RWPE2 (cell line): ENCODE measurements around the gene ABCA5.

Experiments
- ATAC-seq: fragments of 200-7000 bp; cut with Tn5 transposase; 3 replicates; pipeline ENCODE4 v1.9.1; 2021; ENCODE audit warnings: low read depth
- DNase-seq: peaks from one replicate; pipeline ENCODE4 v3.0.0-alpha.2; 2020; ENCODE audit warnings: low spot score
- H3K27ac ChIP-seq: fragments of 450-650 bp; 2 replicates; pipeline ENCODE4 v1.5.1; 2017; ENCODE audit warnings: mild to moderate bottlenecking; ENCODE audit not compliant: poor library complexity, severe bottlenecking
- H3K27me3 ChIP-seq: fragments of 250-450 bp; sonication (Bioruptor Pico); 2 replicates; pipeline ENCODE4 v1.5.1; 2021; ENCODE audit warnings: mild to moderate bottlenecking, moderate library complexity; ENCODE audit not compliant: insufficient read depth, poor library complexity, severe bottlenecking
- H3K36me3 ChIP-seq: fragments of 250-450 bp; sonication (Bioruptor Pico); 2 replicates; pipeline ENCODE4 v1.5.1; 2020; ENCODE audit warnings: low read depth, mild to moderate bottlenecking, moderate library complexity
- H3K4me1 ChIP-seq: fragments of 250-450 bp; sonication (Bioruptor Pico); 2 replicates; pipeline ENCODE4 v1.5.1; 2021; ENCODE audit warnings: mild to moderate bottlenecking, moderate library complexity; ENCODE audit not compliant: insufficient read depth, poor library complexity, severe bottlenecking
- H3K4me3 ChIP-seq: fragments of 250-450 bp; sonication (Bioruptor Pico); 2 replicates; pipeline ENCODE4 v1.5.1; 2021; ENCODE audit warnings: mild to moderate bottlenecking, moderate library complexity; ENCODE audit not compliant: severe bottlenecking
- H3K9me3 ChIP-seq: fragments of 250-450 bp; sonication (Bioruptor Pico); 2 replicates; pipeline ENCODE4 v1.5.1; 2021; ENCODE audit warnings: mild to moderate bottlenecking, moderate library complexity; ENCODE audit not compliant: severe bottlenecking
- CTCF ChIP-seq: fragments of 450-650 bp; IDR thresholded peaks from one replicate; pipeline ENCODE4 v1.5.1; 2017; ENCODE audit warnings: mild to moderate bottlenecking, moderate library complexity; ENCODE audit not compliant: poor library complexity, severe bottlenecking

Gene ABCA5

GRCh38 chr17:69350911-69351310 lies 24.0 kb upstream of the ABCA5 start:
- no peak for ATAC-seq
- H3K27ac ChIP-seq = no peak overlapping the region
- DNase-seq = no peak

GRCh38 chr17:69348429-69348828 lies 21.5 kb upstream of the ABCA5 start:
- H3K4me1 ChIP-seq = peaks cover 7% of the 10 kb centered on the region
- H3K27ac ChIP-seq = no peak overlapping the region
- no peak for ATAC-seq
- no peaks in the 10 kb centered on the region for H3K36me3 ChIP-seq
- H3K9me3 ChIP-seq = no peaks in the 10 kb centered on the region
- H3K27me3 ChIP-seq = no peaks in the 10 kb centered on the region
- DNase-seq = no peak
- no peak for TF ChIP-seq CTCF
- no peak overlapping the region for H3K4me3 ChIP-seq

More at GRCh38 chr17:69350911-69351310, 24.0 kb upstream of the ABCA5 start:
- Histone ChIP-seq H3K27me3 (no peaks in the 10 kb centered on the region), H3K4me1 (no peaks in the 10 kb centered on the region), H3K36me3 (no peaks in the 10 kb centered on the region), H3K9me3 (no peaks in the 10 kb centered on the region), H3K4me3 (no peak overlapping the region)
- TF ChIP-seq CTCF = no peak

- Histone ChIP-seq H3K27ac (no peak overlapping the region), H3K9me3 (no peaks in the 10 kb centered on the region), H3K27me3 (no peaks in the 10 kb centered on the region), H3K4me3 (no peak overlapping the region), H3K4me1 (peaks cover 7% of the 10 kb centered on the region), H3K36me3 (no peaks in the 10 kb centered on the region)
- no peak for DNase-seq
- no peak for TF ChIP-seq CTCF
- ATAC-seq = no peak
Observed at GRCh38 chr17:69346766-69347165, 19.8 kb upstream of the ABCA5 start.

- H3K9me3 ChIP-seq = no peaks in the 10 kb centered on the region
- H3K27me3 ChIP-seq = no peaks in the 10 kb centered on the region
- ATAC-seq (peak; percentile 69), DNase-seq (no peak)
- H3K4me3 ChIP-seq = no peak overlapping the region
- no peaks in the 10 kb centered on the region for H3K36me3 ChIP-seq
- TF ChIP-seq CTCF = no peak
- peaks cover 7% of the 10 kb centered on the region for H3K4me1 ChIP-seq
- H3K27ac ChIP-seq = no peak overlapping the region
Observed at GRCh38 chr17:69344939-69345338, 18.0 kb upstream of the ABCA5 start.

- no peak for TF ChIP-seq CTCF
- Histone ChIP-seq H3K4me1 (peaks cover 7% of the 10 kb centered on the region), H3K36me3 (no peaks in the 10 kb centered on the region), H3K9me3 (no peaks in the 10 kb centered on the region), H3K27me3 (no peaks in the 10 kb centered on the region), H3K27ac (no peak overlapping the region), H3K4me3 (no peak overlapping the region)
- ATAC-seq (no peak), DNase-seq (no peak)
Observed at GRCh38 chr17:69342896-69343644, 16.1 kb upstream of the ABCA5 start.
